HEK293 (cell line): ENCODE results near the gene PPFIA4.

Experiments
- CTCF ChIA-PET: fragments of 350-600 bp; formaldehyde crosslinking; extraction: SDS; loops from one replicate; lab custom pipeline; 2021; ENCODE audit warnings: antibody characterized with exemption; lab: Yijun Ruan, JAX
- POLR2A ChIA-PET: fragments of 300-600 bp; formaldehyde crosslinking; extraction: SDS; loops from one replicate; lab custom pipeline; 2020; ENCODE audit warnings: antibody characterized with exemption, inconsistent platforms; lab: Yijun Ruan, JAX
- H3K27ac ChIP-seq: fragments of 200-500 bp; sonication (Bioruptor generic); 2 replicates; pipeline ENCODE4 v1.5.1; 2014; ENCODE audit warnings: low read depth, low read length, control low read depth, inconsistent platforms; ENCODE audit errors: extremely low read depth
- H3K36me3 ChIP-seq, 2 experiments: fragments of 200-500 bp in 1 of 2; sonication (Bioruptor generic) in 1 of 2; 1 replicate in 1 of 2; 2 replicates in 1 of 2; pipeline ENCODE4 v1.5.1; 2014 to 2017; ENCODE audit warnings: inconsistent platforms in 2 of 2, low read length in 2 of 2; ENCODE audit not compliant: control insufficient read depth in 2 of 2, insufficient read depth in 1 of 2
- H3K4me1 ChIP-seq: fragments of 200-500 bp; sonication (Bioruptor generic); 2 replicates; pipeline ENCODE4 v1.5.1; 2014; ENCODE audit warnings: mild to moderate bottlenecking, low read length, inconsistent platforms; ENCODE audit not compliant: control insufficient read depth, insufficient read depth
- H3K4me3 ChIP-seq: 2 replicates; pipeline ENCODE4 v1.5.1; 2011; ENCODE audit warnings: low read depth, mild to moderate bottlenecking, control low read depth, low read length, moderate library complexity
- H3K9me3 ChIP-seq: fragments of 200-500 bp; sonication (Bioruptor generic); 2 replicates; pipeline ENCODE4 v1.5.1; 2014; ENCODE audit warnings: low read depth, low read length, inconsistent platforms; ENCODE audit not compliant: control insufficient read depth, insufficient read depth
- ATF2 ChIP-seq: fragments of 450-650 bp; formaldehyde crosslinking; IDR thresholded peaks from 2 replicates; pipeline ENCODE4 v1.5.1; 2016; ENCODE audit warnings: missing biosample characterization, missing genetic modification characterization, low read depth
- EGR2 ChIP-seq: fragments of 450-650 bp; formaldehyde crosslinking; IDR thresholded peaks from 2 replicates; pipeline ENCODE4 v1.5.1; 2016; ENCODE audit warnings: low read depth, missing biosample characterization, missing genetic modification characterization
- GLIS1 ChIP-seq: fragments of 450-650 bp; formaldehyde crosslinking; IDR thresholded peaks from 2 replicates; pipeline ENCODE4 v1.5.1; 2016; ENCODE audit warnings: missing biosample characterization, missing genetic modification characterization
- KLF1 ChIP-seq: fragments of 450-650 bp; formaldehyde crosslinking; IDR thresholded peaks from 2 replicates; pipeline ENCODE4 v1.5.1; 2016; ENCODE audit warnings: missing biosample characterization, missing genetic modification characterization
- MEIS1 ChIP-seq: sonication (generic); formaldehyde crosslinking; IDR thresholded peaks from 2 replicates; pipeline ENCODE4 v1.8.1; 2022; ENCODE audit warnings: missing genetic modification reagents, mild to moderate bottlenecking, borderline replicate concordance
- MZF1 ChIP-seq: fragments of 450-650 bp; formaldehyde crosslinking; IDR thresholded peaks from 2 replicates; pipeline ENCODE4 v1.5.1; 2017; ENCODE audit warnings: missing biosample characterization, missing genetic modification characterization, borderline replicate concordance
- PRDM4 ChIP-seq: fragments of 450-650 bp; formaldehyde crosslinking; IDR thresholded peaks from 2 replicates; pipeline ENCODE4 v1.5.1; 2017; ENCODE audit warnings: missing biosample characterization, missing genetic modification characterization
- SETDB1 ChIP-seq: IDR thresholded peaks from one replicate; pipeline ENCODE4 v1.6.1; 2017; ENCODE audit warnings: mild to moderate bottlenecking, low read length, moderate library complexity, mixed read lengths; ENCODE audit not compliant: insufficient read length
- SP3 ChIP-seq: fragments of 450-650 bp; formaldehyde crosslinking; IDR thresholded peaks from 2 replicates; pipeline ENCODE4 v1.5.1; 2016; ENCODE audit warnings: missing biosample characterization, missing genetic modification characterization
- TCF7L2 ChIP-seq: IDR thresholded peaks from 2 replicates; pipeline ENCODE4 v1.6.1; 2011; ENCODE audit warnings: low read depth, mild to moderate bottlenecking, inconsistent platforms, low read length, moderate library complexity, borderline replicate concordance
- ZFHX2 ChIP-seq: fragments of 450-650 bp; formaldehyde crosslinking; conservative IDR thresholded peaks from 2 replicates; pipeline ENCODE4 v1.5.1; 2016; ENCODE audit warnings: missing biosample characterization, missing genetic modification characterization
- ZNF114 ChIP-seq: fragments of 450-650 bp; formaldehyde crosslinking; IDR thresholded peaks from 2 replicates; pipeline ENCODE4 v1.5.0; 2017; ENCODE audit warnings: missing biosample characterization, missing genetic modification characterization
- ZNF138 ChIP-seq: fragments of 450-650 bp; formaldehyde crosslinking; IDR thresholded peaks from 2 replicates; pipeline ENCODE4 v1.5.1; 2016; ENCODE audit warnings: missing biosample characterization, missing genetic modification characterization, borderline replicate concordance
- ZNF140 ChIP-seq: fragments of 450-650 bp; formaldehyde crosslinking; IDR thresholded peaks from 2 replicates; pipeline ENCODE4 v1.5.1; 2016; ENCODE audit warnings: missing biosample characterization, missing genetic modification characterization
- ZNF221 ChIP-seq: fragments of 450-650 bp; formaldehyde crosslinking; IDR thresholded peaks from 2 replicates; pipeline ENCODE4 v1.5.1; 2017; ENCODE audit warnings: missing biosample characterization, missing genetic modification characterization, borderline replicate concordance
- ZNF248 ChIP-seq: fragments of 450-650 bp; formaldehyde crosslinking; IDR thresholded peaks from 2 replicates; pipeline ENCODE4 v1.5.1; 2017; ENCODE audit warnings: missing biosample characterization, missing genetic modification characterization
- ZNF302 ChIP-seq: fragments of 450-650 bp; formaldehyde crosslinking; IDR thresholded peaks from 2 replicates; pipeline ENCODE4 v1.5.1; 2016; ENCODE audit warnings: missing biosample characterization, missing genetic modification characterization, low read depth
- ZNF324 ChIP-seq: fragments of 450-650 bp; formaldehyde crosslinking; IDR thresholded peaks from 2 replicates; pipeline ENCODE4 v1.5.1; 2016; ENCODE audit warnings: missing biosample characterization, missing genetic modification characterization
- ZNF335 ChIP-seq: fragments of 450-650 bp; formaldehyde crosslinking; conservative IDR thresholded peaks from 2 replicates; pipeline ENCODE4 v1.5.1; 2016; ENCODE audit warnings: missing biosample characterization, missing genetic modification characterization
- ZNF473 ChIP-seq: fragments of 450-650 bp; formaldehyde crosslinking; IDR thresholded peaks from 2 replicates; pipeline ENCODE4 v1.5.1; 2017; ENCODE audit warnings: missing biosample characterization, missing genetic modification characterization
- ZNF521 ChIP-seq: fragments of 450-650 bp; formaldehyde crosslinking; IDR thresholded peaks from 2 replicates; pipeline ENCODE4 v1.5.1; 2017; ENCODE audit warnings: missing biosample characterization, mild to moderate bottlenecking, missing genetic modification characterization
- ZNF548 ChIP-seq: fragments of 450-650 bp; formaldehyde crosslinking; IDR thresholded peaks from 2 replicates; pipeline ENCODE4 v1.5.1; 2016; ENCODE audit warnings: missing biosample characterization, missing genetic modification characterization

The PPFIA4 gene

GRCh38 chr1:203077956-203078355 is 51.7 kb downstream of the PPFIA4 start:
- no peaks in the 10 kb centered on the region for H3K9me3 ChIP-seq
- CTCF ChIA-PET: interaction anchor here (0.8 to 2.5 kb wide), 5 partner anchors 38 to 190 kb away, joined by 3 to 12 read pairs (median 3); partner anchors contain the start of gene PPFIA4
- TF ChIP-seq ZNF302 (tag by site-specific recombination) (no peak), ZNF138 (tag by site-specific recombination) (no peak), ZNF248 (no peak), TCF7L2 (no peak), ZNF114 (tag by site-specific recombination) (no peak), ZNF335 (tag by site-specific recombination) (no peak), ZNF221 (tag by site-specific recombination) (no peak), MEIS1 (CRISPR knock-in tag) (no peak), GLIS1 (tag by site-specific recombination) (no peak), ZNF324 (no peak), ATF2 (no peak), ZNF521 (tag by site-specific recombination) (no peak), PRDM4 (tag by site-specific recombination) (no peak), ZNF548 (tag by site-specific recombination) (no peak), ZNF473 (tag by site-specific recombination) (no peak), ZNF140 (tag by site-specific recombination) (no peak), SP3 (tag by site-specific recombination) (no peak)
- H3K4me3 ChIP-seq: no peak overlapping the region
- H3K36me3 ChIP-seq: no peaks in the 10 kb centered on the region
- POLR2A ChIA-PET: no interaction called here
- no peak overlapping the region for H3K27ac ChIP-seq
- H3K4me1 ChIP-seq: no peaks in the 10 kb centered on the region

- Histone ChIP-seq H3K4me1 (no peaks in the 10 kb centered on the region), H3K9me3 (no peaks in the 10 kb centered on the region), H3K27ac (no peak overlapping the region), H3K4me3 (no peak overlapping the region), H3K36me3 (no peaks in the 10 kb centered on the region)
- TF ChIP-seq ZFHX2 (tag by site-specific recombination): peak; percentile 64
- peak; percentile 69 for TF ChIP-seq KLF1 (tag by site-specific recombination)
- no peak for TF ChIP-seq MZF1 (tag by site-specific recombination)
- peak; percentile 81; the same call in 1 of the 2 replicates for TF ChIP-seq EGR2
- TF ChIP-seq SETDB1: no peak
- ChIA-PET POLR2A (no interaction called here), CTCF (interaction anchor here (0.7 to 2.5 kb wide), 5 partner anchors 24 to 189 kb away, joined by 3 to 12 read pairs (median 3); no protein-coding TSS in a partner anchor)
Measured at GRCh38 chr1:203078478-203078877, 52.2 kb downstream of the PPFIA4 start.
